H9 (cell line): Measurements from ENCODE around the gene ATG14. TPM values are rescaled to one million over a fixed set of nuclear protein-coding genes. Genes with fewer than 3 reads are reported as not detected.

Experiments used
- DNase-seq: peaks from one replicate; pipeline ENCODE4 v3.0.0-alpha.2; 2017
- H2AFZ ChIP-seq: one replicate; pipeline ENCODE4 v1.6.1; 2013; ENCODE audit warnings: mild to moderate bottlenecking, low read length, control low read depth, moderate library complexity
- H2AK5ac ChIP-seq: 2 replicates; pipeline ENCODE4 v1.6.1; 2013; ENCODE audit warnings: low read length, control low read depth, mixed read lengths; ENCODE audit not compliant: insufficient read length
- H2BK120ac ChIP-seq: one replicate; pipeline ENCODE4 v1.6.1; 2013; ENCODE audit warnings: low read depth, mild to moderate bottlenecking, low read length, control low read depth, inconsistent platforms; ENCODE audit not compliant: poor library complexity, severe bottlenecking
- H2BK12ac ChIP-seq: 2 replicates; pipeline ENCODE4 v1.6.1; 2013; ENCODE audit warnings: low read length, control low read depth, mixed read lengths, low read depth; ENCODE audit not compliant: insufficient read length
- H2BK15ac ChIP-seq: 2 replicates; pipeline ENCODE4 v1.6.1; 2013; ENCODE audit warnings: low read depth, low read length, control low read depth
- H2BK20ac ChIP-seq: one replicate; pipeline ENCODE4 v1.6.1; 2013; ENCODE audit warnings: low read depth, mild to moderate bottlenecking, low read length, control low read depth, inconsistent platforms; ENCODE audit not compliant: poor library complexity, severe bottlenecking
- H2BK5ac ChIP-seq: 2 replicates; pipeline ENCODE4 v1.6.1; 2013; ENCODE audit warnings: low read length, control low read depth, mixed read lengths; ENCODE audit not compliant: insufficient read length
- H3K14ac ChIP-seq: 2 replicates; pipeline ENCODE4 v1.6.1; 2013; ENCODE audit warnings: low read length, control low read depth; ENCODE audit not compliant: insufficient read depth
- H3K18ac ChIP-seq: 2 replicates; pipeline ENCODE4 v1.6.1; 2013; ENCODE audit warnings: low read depth, mild to moderate bottlenecking, mixed read lengths, low read length, control low read depth; ENCODE audit not compliant: insufficient read length
- H3K23ac ChIP-seq: 2 replicates; pipeline ENCODE4 v1.6.1; 2013; ENCODE audit warnings: low read length, control low read depth, mixed read lengths, low read depth; ENCODE audit not compliant: insufficient read length
- H3K23me2 ChIP-seq: 2 replicates; pipeline ENCODE4 v1.6.1; 2013; ENCODE audit warnings: low read depth, mild to moderate bottlenecking, mixed read lengths, low read length, control low read depth; ENCODE audit not compliant: insufficient read length, poor library complexity, severe bottlenecking
- H3K27ac ChIP-seq: 2 replicates; pipeline ENCODE4 v1.5.1; 2013; ENCODE audit warnings: low read length, control low read depth, mixed read lengths, low read depth; ENCODE audit not compliant: insufficient read length
- H3K27me3 ChIP-seq: 2 replicates; pipeline ENCODE4 v1.6.1; 2013; ENCODE audit warnings: low read length, control low read depth, inconsistent platforms; ENCODE audit not compliant: insufficient read depth
- H3K4ac ChIP-seq: 2 replicates; pipeline ENCODE4 v1.6.1; 2013; ENCODE audit warnings: low read depth, mild to moderate bottlenecking, control low read depth, inconsistent platforms, low read length, moderate library complexity
- H3K4me1 ChIP-seq: 2 replicates; pipeline ENCODE4 v1.6.1; 2013; ENCODE audit warnings: low read length, control low read depth, inconsistent platforms; ENCODE audit not compliant: insufficient read depth
- H3K4me2 ChIP-seq: 2 replicates; pipeline ENCODE4 v1.6.1; 2013; ENCODE audit warnings: low read length, control low read depth, mixed read lengths; ENCODE audit not compliant: insufficient read length, insufficient read depth
- H3K56ac ChIP-seq: 2 replicates; pipeline ENCODE4 v1.6.1; 2013; ENCODE audit warnings: low read depth, mild to moderate bottlenecking, mixed read lengths, low read length, control low read depth; ENCODE audit not compliant: insufficient read length
- H3K79me1 ChIP-seq: 2 replicates; pipeline ENCODE4 v1.6.1; 2013; ENCODE audit warnings: low read depth, mild to moderate bottlenecking, moderate library complexity, low read length, control low read depth, inconsistent platforms; ENCODE audit not compliant: insufficient read depth, poor library complexity, severe bottlenecking
- H3K79me2 ChIP-seq: 2 replicates; pipeline ENCODE4 v1.6.1; 2013; ENCODE audit warnings: low read length, control low read depth, inconsistent platforms; ENCODE audit not compliant: insufficient read depth
- H3K9ac ChIP-seq: 2 replicates; pipeline ENCODE4 v1.6.1; 2013; ENCODE audit warnings: low read length, control low read depth, mixed read lengths; ENCODE audit not compliant: insufficient read length; ENCODE audit errors: extremely low read depth
- H3K9me3 ChIP-seq: one replicate; pipeline ENCODE4 v1.6.1; 2013; ENCODE audit warnings: low read depth, low read length, inconsistent platforms; ENCODE audit not compliant: control insufficient read depth
- H3T11ph ChIP-seq: one replicate; pipeline ENCODE4 v1.6.1; 2013; ENCODE audit warnings: mild to moderate bottlenecking, low read length, control low read depth, inconsistent platforms
- H4K20me1 ChIP-seq: one replicate; pipeline ENCODE4 v1.6.1; 2013; ENCODE audit not compliant: control insufficient read depth, insufficient read length, insufficient read depth
- H4K5ac ChIP-seq: 2 replicates; pipeline ENCODE4 v1.6.1; 2013; ENCODE audit warnings: low read depth, mild to moderate bottlenecking, mixed read lengths, low read length, control low read depth; ENCODE audit not compliant: insufficient read length
- H4K8ac ChIP-seq: replicated peaks from 2 replicates; pipeline ENCODE4 v1.6.1; 2013; ENCODE audit warnings: low read length, control low read depth, mixed read lengths, low read depth; ENCODE audit not compliant: insufficient read length
- H4K91ac ChIP-seq: 2 replicates; pipeline ENCODE4 v1.6.1; 2013; ENCODE audit warnings: low read depth, mild to moderate bottlenecking, moderate library complexity, mixed read lengths, low read length, control low read depth; ENCODE audit not compliant: insufficient read length
- H3K27ac Mint-ChIP-seq, 3 experiments: 2 replicates in 2 of 3; 3 replicates in 1 of 3; pipeline ENCODE4 v1.8.0; 2020 to 2021; ENCODE audit warnings: mixed read lengths in 3 of 3, mild to moderate bottlenecking in 1 of 3, moderate library complexity in 1 of 3
- H3K27me3 Mint-ChIP-seq: 2 replicates; pipeline ENCODE4 v1.8.0; 2021; ENCODE audit warnings: low read depth, mild to moderate bottlenecking, moderate library complexity, mixed read lengths
- H3K36me3 Mint-ChIP-seq, 3 experiments: 2 replicates in 2 of 3; 3 replicates in 1 of 3; pipeline ENCODE4 v1.8.0; 2020 to 2021; ENCODE audit warnings: low read depth in 3 of 3, mixed read lengths in 3 of 3; ENCODE audit not compliant: insufficient read depth in 1 of 3
- H3K4me1 Mint-ChIP-seq, 2 experiments: 2 replicates each; pipeline ENCODE4 v1.8.0; 2020; ENCODE audit warnings: mixed read lengths in 2 of 2
- H3K4me3 Mint-ChIP-seq, 2 experiments: 2 replicates in 1 of 2; 3 replicates in 1 of 2; pipeline ENCODE4 v1.8.0; 2020 to 2021; ENCODE audit warnings: mild to moderate bottlenecking in 2 of 2, mixed read lengths in 2 of 2, moderate library complexity in 1 of 2
- H3K9me3 Mint-ChIP-seq, 2 experiments: 2 replicates in 1 of 2; 3 replicates in 1 of 2; pipeline ENCODE4 v1.8.0; 2020; ENCODE audit warnings: mild to moderate bottlenecking in 2 of 2, mixed read lengths in 2 of 2, moderate library complexity in 1 of 2
- WGBS: extraction: QIAGEN DNeasy Blood & Tissue Kit; methylation state at CpG from one replicate; pipeline ENCODE4 v1.1.7; 2013; ENCODE audit warnings: missing lambda C conversion rate, low lambda C conversion rate, mixed read lengths; ENCODE audit not compliant: insufficient read length; ENCODE audit errors: extremely low coverage; 5-methylcytosine and 5-hydroxymethylcytosine counted together
- long read RNA-seq: library from polyadenylated mRNA; unstranded; transcript quantifications from one replicate; pipeline ENCODE4 v2.0.0, GENCODE V29; 2020
- total RNA-seq: library from RNA; stranded (reverse); gene quantifications from 2 replicates; pipeline ENCODE4 v1.2.1, GENCODE V29; 2021
- TF ChIP-seq, protein P1 (sequence below): fragments of 200-600 bp; sonication (generic); conservative IDR thresholded peaks from 3 replicates; pipeline ENCODE4 v1.8.0; 2021; ENCODE audit warnings: antibody characterized with exemption, mild to moderate bottlenecking

ATG14 gene, protein sequence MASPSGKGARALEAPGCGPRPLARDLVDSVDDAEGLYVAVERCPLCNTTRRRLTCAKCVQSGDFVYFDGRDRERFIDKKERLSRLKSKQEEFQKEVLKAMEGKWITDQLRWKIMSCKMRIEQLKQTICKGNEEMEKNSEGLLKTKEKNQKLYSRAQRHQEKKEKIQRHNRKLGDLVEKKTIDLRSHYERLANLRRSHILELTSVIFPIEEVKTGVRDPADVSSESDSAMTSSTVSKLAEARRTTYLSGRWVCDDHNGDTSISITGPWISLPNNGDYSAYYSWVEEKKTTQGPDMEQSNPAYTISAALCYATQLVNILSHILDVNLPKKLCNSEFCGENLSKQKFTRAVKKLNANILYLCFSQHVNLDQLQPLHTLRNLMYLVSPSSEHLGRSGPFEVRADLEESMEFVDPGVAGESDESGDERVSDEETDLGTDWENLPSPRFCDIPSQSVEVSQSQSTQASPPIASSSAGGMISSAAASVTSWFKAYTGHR
- 11.8 and 13.6 TPM in 2 replicates for total RNA-seq
- long read RNA-seq, full-length matches to known transcripts = 17 of 31 reads
- long read RNA-seq, partial matches to known transcripts = 5 of 31 reads
- long read RNA-seq, other reads (novel, unspliced or antisense) = 9 of 31 reads

DNA sequence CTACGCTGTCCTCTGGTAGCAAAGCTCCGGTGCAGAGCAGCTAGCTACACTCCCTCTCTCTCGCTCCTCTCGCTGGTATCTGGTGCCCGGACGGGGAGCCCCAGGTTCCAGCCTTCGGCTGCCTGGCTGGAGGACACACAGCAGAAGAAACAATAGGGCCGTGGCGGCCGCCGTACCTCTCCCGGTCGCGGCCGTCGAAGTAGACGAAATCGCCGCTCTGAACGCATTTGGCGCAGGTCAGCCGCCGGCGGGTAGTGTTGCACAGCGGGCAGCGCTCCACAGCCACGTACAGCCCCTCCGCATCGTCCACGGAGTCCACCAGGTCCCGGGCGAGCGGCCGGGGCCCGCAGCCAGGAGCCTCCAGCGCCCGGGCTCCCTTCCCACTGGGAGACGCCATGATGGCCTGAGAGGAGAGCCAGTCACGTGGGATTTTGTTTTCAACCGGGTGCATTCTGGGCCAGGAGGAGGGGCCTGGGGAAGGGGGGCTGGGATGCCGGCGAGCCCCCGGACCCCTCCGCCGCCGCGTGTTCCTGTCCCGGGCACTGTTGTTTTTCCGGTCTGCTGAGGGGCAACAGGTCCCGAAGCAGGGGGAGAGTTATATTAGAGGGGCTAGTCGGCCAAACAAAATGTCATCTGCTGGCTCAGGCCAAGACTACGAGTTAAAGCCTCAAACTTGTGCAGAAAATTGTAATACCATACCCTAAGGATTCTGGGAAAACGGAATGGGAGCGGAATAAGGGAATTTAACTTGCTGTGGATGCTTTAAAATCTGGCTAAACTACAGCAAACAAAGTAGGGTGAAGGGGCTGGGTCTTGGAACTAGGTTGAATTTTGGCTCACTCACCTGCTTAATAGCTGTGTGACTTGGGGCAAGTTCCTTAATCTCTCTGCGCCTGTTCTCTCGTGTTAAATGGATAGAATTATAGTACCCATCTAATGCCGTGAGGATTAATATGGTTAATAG lies at the start of gene ATG14:
Gene ATG14, minus strand, starts transcription at position 405 of the 964 bp plus-strand sequence. Its CDS starts 8 bp downstream, at position 397.
- H3K4me2 ChIP-seq = peak within 1 kb of the TSS; percentile 93
- H3K14ac ChIP-seq = peak within 1 kb of the TSS; percentile 87
- no peak within 1 kb of the TSS for H2BK5ac ChIP-seq
- DNase-seq = peak; percentile 88
- Mint-ChIP-seq H3K27ac (peak within 1 kb of the TSS; percentile 87 to 98 (median 96)), H3K27me3 (peaks cover 5% of the 10 kb centered on the region; the same call in 1 of the 2 replicates), H3K36me3 (no peaks in the 10 kb centered on the region), H3K4me1 (peaks cover 26 to 27% of the 10 kb centered on the region in 2 experiments), H3K9me3 (no peaks in the 10 kb centered on the region; a peak in 1 of 5 replicates), H3K4me3 (peak within 1 kb of the TSS; percentile 92 to 94)
- peaks cover 3% of the 10 kb centered on the region for H3K79me1 ChIP-seq
- no peaks in the 10 kb centered on the region for H3K4me1 ChIP-seq
- H3T11ph ChIP-seq = no peak within 1 kb of the TSS
- H4K20me1 ChIP-seq = no peaks in the 10 kb centered on the region
- H3K4ac ChIP-seq = no peak within 1 kb of the TSS
- no CpG with 5 or more reads among the region's 57 CpGs for WGBS
- H2BK120ac ChIP-seq = no peak within 1 kb of the TSS
- peak within 1 kb of the TSS; percentile 25 for H2AFZ ChIP-seq
- H3K27me3 ChIP-seq = no peaks in the 10 kb centered on the region
- no peak within 1 kb of the TSS for H3K27ac ChIP-seq
- peaks cover 4% of the 10 kb centered on the region for H3K23me2 ChIP-seq
- H4K91ac ChIP-seq = peak within 1 kb of the TSS; percentile 78
- no peak within 1 kb of the TSS for H2BK15ac ChIP-seq
- TF ChIP-seq, protein P1, sequence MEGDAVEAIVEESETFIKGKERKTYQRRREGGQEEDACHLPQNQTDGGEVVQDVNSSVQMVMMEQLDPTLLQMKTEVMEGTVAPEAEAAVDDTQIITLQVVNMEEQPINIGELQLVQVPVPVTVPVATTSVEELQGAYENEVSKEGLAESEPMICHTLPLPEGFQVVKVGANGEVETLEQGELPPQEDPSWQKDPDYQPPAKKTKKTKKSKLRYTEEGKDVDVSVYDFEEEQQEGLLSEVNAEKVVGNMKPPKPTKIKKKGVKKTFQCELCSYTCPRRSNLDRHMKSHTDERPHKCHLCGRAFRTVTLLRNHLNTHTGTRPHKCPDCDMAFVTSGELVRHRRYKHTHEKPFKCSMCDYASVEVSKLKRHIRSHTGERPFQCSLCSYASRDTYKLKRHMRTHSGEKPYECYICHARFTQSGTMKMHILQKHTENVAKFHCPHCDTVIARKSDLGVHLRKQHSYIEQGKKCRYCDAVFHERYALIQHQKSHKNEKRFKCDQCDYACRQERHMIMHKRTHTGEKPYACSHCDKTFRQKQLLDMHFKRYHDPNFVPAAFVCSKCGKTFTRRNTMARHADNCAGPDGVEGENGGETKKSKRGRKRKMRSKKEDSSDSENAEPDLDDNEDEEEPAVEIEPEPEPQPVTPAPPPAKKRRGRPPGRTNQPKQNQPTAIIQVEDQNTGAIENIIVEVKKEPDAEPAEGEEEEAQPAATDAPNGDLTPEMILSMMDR = no peak
- H2BK12ac ChIP-seq = no peak within 1 kb of the TSS
- peak within 1 kb of the TSS; percentile 90 for H3K9ac ChIP-seq
- peak within 1 kb of the TSS; percentile 89 for H3K18ac ChIP-seq
- H3K23ac ChIP-seq = no peak within 1 kb of the TSS
- no peak within 1 kb of the TSS for H2BK20ac ChIP-seq
- peaks cover 10% of the 10 kb centered on the region; the same call in 1 of the 2 replicates for H3K79me2 ChIP-seq
- H2AK5ac ChIP-seq = no peak within 1 kb of the TSS
- H4K8ac ChIP-seq = peak within 1 kb of the TSS; percentile 61
- H4K5ac ChIP-seq = peak within 1 kb of the TSS; percentile 97
- no peaks in the 10 kb centered on the region for H3K9me3 ChIP-seq
- no peak within 1 kb of the TSS for H3K56ac ChIP-seq
